ENCODE data around the gene ARNT2. TPM values are rescaled to one million over a fixed set of nuclear protein-coding genes. Genes with fewer than 3 reads are reported as not detected.
"Not testable (repeated sequence)": the region's sequence is repeated elsewhere in the genome, so short reads cannot be mapped to it uniquely, and the experiment has no call there.

The ARNT2 gene
- total RNA-seq, 1 donor from 2014 or later = 3.3 TPM

DNA sequence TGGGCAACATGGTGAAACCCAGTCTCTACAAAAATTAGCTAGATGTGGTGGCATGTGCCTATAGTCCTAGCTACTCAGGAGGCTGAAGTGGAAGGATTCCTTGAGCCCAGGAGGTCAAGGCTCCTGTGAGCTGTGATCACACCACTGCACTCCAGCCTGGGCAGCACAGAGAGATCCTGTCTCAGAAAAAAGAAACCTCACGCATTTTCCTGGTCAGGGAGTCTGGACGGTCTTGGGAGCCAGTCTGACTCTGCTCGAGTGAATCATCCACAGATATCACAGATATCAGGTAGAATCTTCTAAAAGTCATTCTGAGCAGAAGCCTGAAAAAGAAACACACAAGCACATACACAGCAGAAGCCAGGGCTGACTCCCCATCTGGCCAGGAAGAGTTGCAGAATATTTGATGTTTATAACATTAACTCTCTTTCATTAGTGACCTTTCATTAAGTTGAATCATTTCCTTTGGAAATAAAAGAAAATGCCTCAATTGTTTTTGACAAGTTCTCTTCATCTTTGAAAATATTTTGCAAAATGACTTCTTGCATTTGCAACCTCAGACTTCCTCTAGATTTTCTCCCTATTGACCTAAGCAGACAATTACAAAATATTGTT is 234.5 kb downstream of the ARNT2 start:
- ATAC-seq (ENCODE audit: poor library complexity) (no peak), DNase-seq (no peak)
- intact Hi-C loops (cut with DNase I) = no loop called here

DNA sequence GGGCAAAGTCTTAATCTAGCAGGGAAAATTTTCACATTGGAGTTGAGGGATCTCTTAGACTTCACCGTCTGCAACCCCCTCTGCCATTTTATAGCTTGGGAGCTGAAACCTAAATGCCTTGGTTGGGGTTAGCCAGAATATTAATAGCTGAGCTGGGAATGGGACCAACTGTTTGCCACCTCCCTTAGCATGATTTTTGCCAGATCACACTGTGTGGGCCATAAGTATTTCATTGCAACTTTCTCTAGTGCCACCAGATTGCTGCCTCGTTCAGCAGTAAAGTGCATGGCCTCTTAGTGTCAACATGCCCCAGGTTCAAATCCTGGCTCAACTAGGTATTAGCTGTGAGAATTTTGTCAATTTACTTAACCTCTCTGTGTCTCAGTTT is 235.0 kb downstream of the ARNT2 start:
- ATAC-seq (ENCODE audit: poor library complexity) (peak; percentile 55), DNase-seq (no peak)
- intact Hi-C loops (cut with DNase I) = no loop called here

DNA sequence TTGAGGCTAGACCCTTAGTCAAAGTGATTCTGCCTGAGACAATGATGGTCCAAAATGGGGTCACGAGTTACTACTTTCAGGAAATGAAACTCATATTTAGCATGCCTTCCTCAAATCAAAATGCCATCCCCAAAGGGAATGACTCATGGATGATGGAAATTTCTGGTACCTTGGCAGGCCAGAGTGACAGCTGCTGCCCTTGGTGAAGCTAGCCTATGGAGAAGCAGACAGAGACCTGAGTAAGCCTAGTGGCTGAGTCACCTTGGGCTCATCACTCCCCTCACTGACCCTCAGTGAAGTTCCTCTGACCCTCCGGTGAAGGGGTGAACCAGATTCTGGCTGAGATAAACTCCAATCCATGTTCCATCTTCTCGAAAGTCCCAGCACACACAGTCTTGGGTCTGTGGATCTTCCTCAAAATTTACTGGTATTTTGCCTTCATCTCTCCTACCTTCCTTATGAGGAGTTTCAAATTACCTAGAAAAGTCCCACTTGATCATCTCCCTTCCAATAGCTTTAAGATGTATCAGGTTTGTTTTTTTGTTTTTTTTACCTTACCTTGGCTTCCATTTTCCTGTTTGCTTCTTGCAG is 236.4 kb downstream of the ARNT2 start:
- DNase-seq (no peak), ATAC-seq (ENCODE audit: poor library complexity) (no peak)
- intact Hi-C loops (cut with DNase I) = no loop called here

DNA sequence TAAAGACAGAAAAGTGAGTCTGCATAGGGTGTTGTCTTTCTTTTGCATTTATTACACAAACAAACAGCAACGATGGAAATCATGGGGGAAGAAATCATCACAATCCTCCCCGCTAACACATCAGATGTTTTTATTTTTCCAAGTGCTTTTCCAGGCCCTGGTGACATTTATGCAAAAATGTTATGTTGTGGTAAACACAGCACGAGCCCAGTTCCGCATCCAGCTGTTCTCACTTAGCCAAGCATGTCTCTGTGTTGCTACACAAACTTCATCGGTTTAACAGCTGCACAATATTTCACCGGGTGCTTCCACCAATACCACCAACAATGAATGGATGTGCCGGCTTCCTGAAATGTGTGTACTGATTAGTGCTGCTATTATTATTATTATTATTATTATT is 237.2 kb downstream of the ARNT2 start:
- ATAC-seq (ENCODE audit: poor library complexity) (no peak), DNase-seq (no peak)
- intact Hi-C loops (cut with DNase I) = no loop called here

DNA sequence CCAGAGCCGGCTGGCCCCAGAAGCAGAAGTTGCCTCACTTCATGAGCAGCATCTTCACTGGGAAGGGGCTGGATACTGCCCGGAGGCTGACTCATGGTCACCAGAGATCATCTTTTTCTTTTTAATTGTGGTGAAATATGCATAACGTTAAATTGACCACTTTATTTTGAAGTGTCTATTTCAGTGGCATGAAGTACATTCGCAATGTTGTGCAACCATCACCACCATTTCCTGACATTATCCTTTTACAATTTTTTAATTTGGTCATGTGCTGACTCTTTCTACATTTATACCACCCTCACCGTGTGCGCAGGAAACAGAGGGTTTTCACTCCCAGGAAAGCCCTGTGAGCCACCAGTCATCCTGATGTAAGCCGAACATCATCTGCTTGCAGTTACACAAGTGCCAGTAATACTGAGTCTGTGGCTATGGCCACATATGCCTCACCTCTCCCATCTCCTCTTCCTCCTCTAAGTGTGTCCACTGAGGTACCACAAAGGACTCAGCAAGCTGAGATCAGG is 239.3 kb downstream of the ARNT2 start:
- DNase-seq (no peak), ATAC-seq (ENCODE audit: poor library complexity) (no peak)
- intact Hi-C loops (cut with DNase I) = no loop called here

DNA sequence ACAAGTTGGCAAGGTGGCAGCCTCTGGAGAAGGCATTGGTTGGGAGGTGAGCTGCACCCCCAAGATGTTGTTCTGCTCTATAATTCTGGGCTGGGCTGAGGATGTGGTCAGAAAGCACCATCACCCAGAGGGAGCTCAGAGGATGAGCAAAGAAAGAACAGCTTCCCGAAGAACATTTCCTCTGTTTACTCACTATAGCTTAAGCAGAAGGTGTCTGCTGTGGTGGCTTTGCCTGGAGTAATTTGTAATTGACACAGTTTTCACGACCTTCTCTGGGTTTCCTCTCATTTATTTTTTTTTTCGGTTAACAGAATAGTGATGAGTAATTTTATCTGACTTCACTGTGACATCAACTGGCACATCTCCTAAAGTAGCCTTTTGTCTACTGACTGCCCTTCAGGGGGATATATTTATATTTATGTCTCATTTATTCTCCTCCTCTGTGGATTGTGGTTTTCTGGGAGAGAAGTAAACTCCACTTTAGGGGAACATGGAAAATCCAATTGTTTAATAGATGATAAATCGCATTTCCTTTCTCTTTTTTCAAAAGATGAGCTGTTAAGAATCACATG is 241.4 kb downstream of the ARNT2 start:
- intact Hi-C loops (cut with DNase I) = no loop called here
- DNase-seq = no peak
- ATAC-seq (ENCODE audit: poor library complexity) = no peak

DNA sequence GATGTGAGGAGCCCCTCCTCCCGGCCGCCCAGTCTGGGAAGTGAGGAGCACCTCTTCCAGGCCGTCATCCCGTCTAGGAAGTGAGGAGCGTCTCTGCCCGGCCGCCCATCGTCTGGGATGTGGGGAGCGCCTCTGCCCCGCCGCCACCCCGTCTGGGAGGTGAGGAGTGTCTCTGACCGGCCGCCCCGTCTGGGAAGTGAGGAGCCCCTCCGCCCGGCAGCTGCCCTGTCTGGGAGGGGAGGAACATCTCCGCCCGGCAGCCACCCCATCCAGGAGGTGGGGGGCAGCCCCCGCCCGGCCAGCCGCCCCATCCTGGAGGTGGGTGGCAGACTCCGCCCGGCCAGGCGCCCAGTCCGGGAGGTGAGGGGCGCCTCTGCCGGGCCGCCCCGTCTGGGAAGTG is 243.2 kb downstream of the ARNT2 start:
- intact Hi-C loops (cut with DNase I); DNase-seq; ATAC-seq (ENCODE audit: poor library complexity): not testable (repeated sequence)

Small RNA genes lying within 50 kb of the gene (microRNA-seq; reads per million reads assigned to microRNA genes)
- not detected for gene MIR5572

Other genes starting within 250 kb of the ARNT2 start
- gene CTXND1, start 152.2 kb upstream of the ARNT2 start, total RNA-seq = 0.94 TPM

Data from Right ventricle myocardium superior (tissue), 1 donor.